OCI-LY7 (cell line): ENCODE measurements around the gene AGBL3. TPM values are rescaled to one million over a fixed set of nuclear protein-coding genes. Genes with fewer than 3 reads are reported as not detected.

ENCODE experiments used
- BruUV-seq: library from RNA; stranded (reverse); fragments of 400-500 nt; replicated peaks from 2 replicates; lab custom pipeline; 2021; lab: Mats Ljungman, UMichigan
- CTCF ChIA-PET: fragments of 300-600 bp; sonication (Branson Sonifier 250); formaldehyde crosslinking; loops from one replicate; lab custom pipeline; 2022; ENCODE audit warnings: antibody characterized with exemption; ENCODE audit not compliant: unreplicated experiment; lab: Charles Lee
- POLR2A ChIA-PET: fragments of 300-600 bp; sonication (Branson Sonifier 250); formaldehyde crosslinking; loops from one replicate; lab custom pipeline; 2022; ENCODE audit warnings: antibody characterized with exemption; lab: Charles Lee
- DNase-seq: peaks from one replicate; pipeline ENCODE4 v3.0.0-alpha.2; 2015; ENCODE audit warnings: low spot score
- H2AFZ ChIP-seq: fragments of 200-600 bp; sonication (generic), shearing (Covaris generic); 2 replicates; pipeline ENCODE4 v1.6.1; 2014; ENCODE audit warnings: mild to moderate bottlenecking, antibody characterized with exemption, low read length, moderate library complexity
- H3K27ac ChIP-seq: fragments of 200-600 bp; sonication (generic); 2 replicates; pipeline ENCODE4 v1.5.1; 2014; ENCODE audit warnings: mixed run types, low read depth, mild to moderate bottlenecking, moderate library complexity, low read length, inconsistent platforms; ENCODE audit not compliant: poor library complexity, severe bottlenecking
- H3K36me3 ChIP-seq: fragments of 200-600 bp; sonication (generic); 2 replicates; pipeline ENCODE4 v1.6.1; 2014; ENCODE audit warnings: mild to moderate bottlenecking, antibody characterized with exemption, low read length, moderate library complexity, mixed read lengths; ENCODE audit not compliant: insufficient read depth
- H3K4me1 ChIP-seq: fragments of 200-600 bp; sonication (generic); 2 replicates; pipeline ENCODE4 v1.5.1; 2014; ENCODE audit warnings: mild to moderate bottlenecking, low read length; ENCODE audit not compliant: insufficient read depth, poor library complexity, severe bottlenecking
- H3K4me2 ChIP-seq: fragments of 200-600 bp; sonication (generic); 2 replicates; pipeline ENCODE4 v1.6.1; 2014; ENCODE audit warnings: mild to moderate bottlenecking, low read length
- H3K4me3 ChIP-seq: fragments of 200-600 bp; sonication (generic); 2 replicates; pipeline ENCODE4 v1.5.1; 2014; ENCODE audit warnings: mild to moderate bottlenecking, low read depth, low read length; ENCODE audit not compliant: poor library complexity, severe bottlenecking
- H3K79me2 ChIP-seq: fragments of 200-600 bp; sonication (generic); 2 replicates; pipeline ENCODE4 v1.6.1; 2016; ENCODE audit warnings: low read depth, mild to moderate bottlenecking, low read length, moderate library complexity, mixed read lengths; ENCODE audit not compliant: insufficient read depth
- H3K9me2 ChIP-seq: fragments of 200-600 bp; sonication (generic); 2 replicates; pipeline ENCODE4 v1.6.1; 2016; ENCODE audit warnings: mild to moderate bottlenecking, low read length, mixed read lengths; ENCODE audit not compliant: insufficient read depth
- H3K9me3 ChIP-seq: fragments of 200-600 bp; sonication (generic); 2 replicates; pipeline ENCODE4 v1.6.1; 2014; ENCODE audit warnings: mild to moderate bottlenecking, mixed run types, low read length, mixed read lengths
- H4K20me1 ChIP-seq: fragments of 200-600 bp; sonication (generic); 2 replicates; pipeline ENCODE4 v1.6.1; 2014; ENCODE audit warnings: mild to moderate bottlenecking, antibody characterized with exemption, low read length, moderate library complexity, mixed read lengths; ENCODE audit not compliant: insufficient read depth
- CTCF ChIP-seq: fragments of 200-600 bp; sonication (generic); conservative IDR thresholded peaks from 2 replicates; pipeline ENCODE4 v1.5.1; 2014; ENCODE audit warnings: mild to moderate bottlenecking, antibody characterized with exemption, low read length, moderate library complexity, mixed read lengths
- EZH2phosphoT487 ChIP-seq: fragments of 200-600 bp; sonication (generic); IDR thresholded peaks from 2 replicates; pipeline ENCODE4 v1.6.1; 2018; ENCODE audit warnings: low read depth, borderline replicate concordance, mild to moderate bottlenecking, mixed run types, antibody characterized with exemption, low read length, moderate library complexity, mixed read lengths
- intact Hi-C: fragments of 100-400 bp; cut with micrococcal nuclease; formaldehyde crosslinking; loops from one replicate; pipeline ENCODE4 v1.10.0; 2022; ENCODE audit not compliant: unreplicated experiment
- total RNA-seq, 2 experiments: library from RNA; depleted of rRNA in 1 of 2; stranded (reverse); fragments of >200 nt in 1 of 2; shearing (Covaris generic) in 1 of 2; gene quantifications; 2 replicates each; pipeline ENCODE4 v1.2.3, GENCODE V29; 2014 to 2022

AGBL3 gene
- total RNA-seq, 2 experiments from 2014 or later = 3.5 to 4.9 TPM

GRCh38 chr7:135174941-135175340, 188.6 kb downstream of the AGBL3 start:
- TF ChIP-seq EZH2phosphoT487 (no peak), CTCF (no peak)
- Histone ChIP-seq H3K79me2 (no peaks in the 10 kb centered on the region), H3K4me1 (peaks cover 19% of the 10 kb centered on the region), H3K4me2 (no peak overlapping the region), H2AFZ (no peak overlapping the region), H3K4me3 (no peak overlapping the region), H3K9me2 (no peaks in the 10 kb centered on the region), H4K20me1 (no peaks in the 10 kb centered on the region), H3K9me3 (0 out of 2 replicates have a peak, but pooled peaks cover 2% of the 10 kb centered on the region), H3K36me3 (no peaks in the 10 kb centered on the region), H3K27ac (no peak overlapping the region)
- no peak for DNase-seq
- ChIA-PET POLR2A (interaction anchor here (0.6 kb wide), 1 partner anchor 238 kb away, joined by 4 read pairs; no protein-coding TSS in a partner anchor), CTCF (no interaction called here)
- no TSS peak for BruUV-seq
- intact Hi-C loops = loop anchor here (5.0 to 10.0 kb wide), 2 partner anchors 410 to 807 kb away; no protein-coding TSS in a partner anchor

- DNase-seq = no peak
- intact Hi-C loops = loop anchor here (10.0 kb wide), 1 partner anchor 411 kb away; no protein-coding TSS in a partner anchor
- Histone ChIP-seq H3K9me2 (no peaks in the 10 kb centered on the region), H2AFZ (no peak overlapping the region), H3K79me2 (no peaks in the 10 kb centered on the region), H3K4me2 (no peak overlapping the region), H4K20me1 (no peaks in the 10 kb centered on the region), H3K27ac (no peak overlapping the region), H3K9me3 (peaks cover 12% of the 10 kb centered on the region), H3K36me3 (no peaks in the 10 kb centered on the region; the same call in 1 of the 2 replicates), H3K4me3 (no peak overlapping the region), H3K4me1 (peaks cover 19% of the 10 kb centered on the region)
- no TSS peak for BruUV-seq
- ChIA-PET CTCF (no interaction called here), POLR2A (interaction anchor here (0.5 kb wide), 1 partner anchor 1143 kb away, joined by 4 read pairs; no protein-coding TSS in a partner anchor)
- TF ChIP-seq EZH2phosphoT487 (no peak), CTCF (no peak)
Observed at GRCh38 chr7:135175931-135176330, 189.6 kb downstream of the AGBL3 start.
